Endodermal cell (in vitro differentiated cells): Measurements from ENCODE around the gene PPM1M. TPM values are rescaled to one million over a fixed set of nuclear protein-coding genes. Genes with fewer than 3 reads are reported as not detected.

ENCODE experiments used
- DNase-seq: peaks from one replicate; pipeline ENCODE4 v3.0.0-alpha.2; 2017
- H3K27ac ChIP-seq: 2 replicates; pipeline ENCODE4 v1.5.1; 2013; ENCODE audit warnings: mild to moderate bottlenecking, low read depth, low read length, moderate library complexity
- H3K27me3 ChIP-seq: 2 replicates; pipeline ENCODE4 v1.6.1; 2013; ENCODE audit warnings: mild to moderate bottlenecking, low read length, moderate library complexity; ENCODE audit not compliant: insufficient read depth, control insufficient read depth, poor library complexity, severe bottlenecking
- H3K36me3 ChIP-seq: 2 replicates; pipeline ENCODE4 v1.7.0; 2013; ENCODE audit warnings: mild to moderate bottlenecking, low read length, moderate library complexity; ENCODE audit not compliant: control insufficient read depth, insufficient read depth
- H3K4me1 ChIP-seq: one replicate; pipeline ENCODE4 v1.7.0; 2013; ENCODE audit warnings: low read length; ENCODE audit not compliant: control insufficient read depth, insufficient read depth
- H3K4me3 ChIP-seq: 2 replicates; pipeline ENCODE4 v1.5.1; 2013; ENCODE audit warnings: mild to moderate bottlenecking, low read length, moderate library complexity
- H3K9ac ChIP-seq: 2 replicates; pipeline ENCODE4 v1.6.1; 2013; ENCODE audit warnings: mild to moderate bottlenecking, low read length, moderate library complexity; ENCODE audit not compliant: poor library complexity, severe bottlenecking; ENCODE audit errors: extremely low read depth
- H3K9me3 ChIP-seq: 2 replicates; pipeline ENCODE4 v1.6.1; 2013; ENCODE audit warnings: mild to moderate bottlenecking, low read length, moderate library complexity; ENCODE audit not compliant: control insufficient read depth
- H3K27ac Mint-ChIP-seq: 2 replicates; pipeline ENCODE4 v1.8.0; 2020; ENCODE audit warnings: mixed read lengths
- H3K27me3 Mint-ChIP-seq: 2 replicates; pipeline ENCODE4 v1.8.0; 2021; ENCODE audit warnings: mild to moderate bottlenecking, mixed read lengths; ENCODE audit not compliant: insufficient read depth
- H3K36me3 Mint-ChIP-seq: 2 replicates; pipeline ENCODE4 v1.8.0; 2020; ENCODE audit warnings: low read depth, mixed read lengths
- H3K4me1 Mint-ChIP-seq: 2 replicates; pipeline ENCODE4 v1.8.0; 2020; ENCODE audit warnings: mixed read lengths
- H3K4me3 Mint-ChIP-seq: 2 replicates; pipeline ENCODE4 v1.8.0; 2020; ENCODE audit warnings: mild to moderate bottlenecking, moderate library complexity, mixed read lengths
- H3K9me3 Mint-ChIP-seq: 2 replicates; pipeline ENCODE4 v1.8.0; 2020; ENCODE audit warnings: mild to moderate bottlenecking, mixed read lengths
- WGBS, 2 experiments: methylation state at CpG; one replicate each; pipeline versions ENCODE4 v1.1.5 to v1.1.7; 2013; ENCODE audit warnings: missing lambda C conversion rate in 2 of 2, mixed read lengths in 1 of 2; ENCODE audit not compliant: insufficient coverage in 1 of 2, insufficient read length in 1 of 2; 5-methylcytosine and 5-hydroxymethylcytosine counted together
- total RNA-seq, 2 donors: library from RNA; stranded (reverse); fragmentation: NEBNext Ultra II Directional in 1 of 2; extraction: Animal tissue kit (Norgen Biotek cat#: 25700) in 1 of 2; gene quantifications; 2 replicates in 1 of 2; 3 replicates in 1 of 2; pipeline ENCODE4 v1.2.1, GENCODE V29; 2021
- TF ChIP-seq, protein P1 (sequence below): fragments of 200-600 bp; sonication (generic); conservative IDR thresholded peaks from 2 replicates; pipeline ENCODE4 v1.5.0; 2021; ENCODE audit warnings: antibody characterized with exemption, mild to moderate bottlenecking

Gene PPM1M
- total RNA-seq, 2 donors from 2014 or later, result 6.7 to 6.8 TPM

GRCh38 chr3:52216585-52217408 is 28.8 kb upstream of the PPM1M start:
- peaks cover 10% of the 10 kb centered on the region for H3K4me1 Mint-ChIP-seq
- no peaks in the 10 kb centered on the region for H3K9me3 Mint-ChIP-seq
- H3K27me3 Mint-ChIP-seq, result no peaks in the 10 kb centered on the region
- Histone ChIP-seq H3K27me3 (no peaks in the 10 kb centered on the region), H3K27ac (no peak overlapping the region), H3K9ac (no peak overlapping the region), H3K4me3 (no peak overlapping the region), H3K9me3 (no peaks in the 10 kb centered on the region), H3K36me3 (peaks cover 34% of the 10 kb centered on the region), H3K4me1 (peaks cover 8% of the 10 kb centered on the region)
- peaks cover 36% of the 10 kb centered on the region for H3K36me3 Mint-ChIP-seq
- no peak overlapping the region for H3K27ac Mint-ChIP-seq
- TF ChIP-seq, protein P1, sequence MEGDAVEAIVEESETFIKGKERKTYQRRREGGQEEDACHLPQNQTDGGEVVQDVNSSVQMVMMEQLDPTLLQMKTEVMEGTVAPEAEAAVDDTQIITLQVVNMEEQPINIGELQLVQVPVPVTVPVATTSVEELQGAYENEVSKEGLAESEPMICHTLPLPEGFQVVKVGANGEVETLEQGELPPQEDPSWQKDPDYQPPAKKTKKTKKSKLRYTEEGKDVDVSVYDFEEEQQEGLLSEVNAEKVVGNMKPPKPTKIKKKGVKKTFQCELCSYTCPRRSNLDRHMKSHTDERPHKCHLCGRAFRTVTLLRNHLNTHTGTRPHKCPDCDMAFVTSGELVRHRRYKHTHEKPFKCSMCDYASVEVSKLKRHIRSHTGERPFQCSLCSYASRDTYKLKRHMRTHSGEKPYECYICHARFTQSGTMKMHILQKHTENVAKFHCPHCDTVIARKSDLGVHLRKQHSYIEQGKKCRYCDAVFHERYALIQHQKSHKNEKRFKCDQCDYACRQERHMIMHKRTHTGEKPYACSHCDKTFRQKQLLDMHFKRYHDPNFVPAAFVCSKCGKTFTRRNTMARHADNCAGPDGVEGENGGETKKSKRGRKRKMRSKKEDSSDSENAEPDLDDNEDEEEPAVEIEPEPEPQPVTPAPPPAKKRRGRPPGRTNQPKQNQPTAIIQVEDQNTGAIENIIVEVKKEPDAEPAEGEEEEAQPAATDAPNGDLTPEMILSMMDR, result no peak
- no peak for DNase-seq
- H3K4me3 Mint-ChIP-seq, result no peak overlapping the region
- 84 to 90% methylated on average over 11 to 13 of the region's 13 CpGs for WGBS, 2 experiments

DNA sequence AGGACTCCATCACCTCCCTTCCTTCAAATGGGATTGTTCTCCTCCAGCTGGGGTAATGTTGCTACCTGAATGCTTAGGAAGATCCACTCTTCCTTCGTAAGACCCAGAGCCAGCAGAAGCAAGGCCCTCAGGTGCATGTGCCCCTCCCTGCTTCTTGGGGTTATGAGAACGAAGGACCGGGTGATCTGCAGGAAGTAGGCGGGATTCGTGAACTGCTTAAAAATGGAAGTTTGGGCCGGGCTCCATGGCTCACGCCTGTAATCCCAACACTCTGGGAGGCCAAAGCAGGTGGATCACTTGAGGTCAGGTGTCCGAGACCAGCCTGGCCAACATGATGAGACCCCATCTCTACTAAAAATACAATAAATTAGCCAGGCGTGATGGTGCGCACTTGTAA is 28.2 kb upstream of the PPM1M start:
- Mint-ChIP-seq H3K4me3 (no peak overlapping the region), H3K9me3 (no peaks in the 10 kb centered on the region), H3K4me1 (peaks cover 10% of the 10 kb centered on the region), H3K36me3 (peaks cover 30% of the 10 kb centered on the region), H3K27ac (no peak overlapping the region), H3K27me3 (no peaks in the 10 kb centered on the region)
- DNase-seq, result peak; percentile 50
- peaks cover 28% of the 10 kb centered on the region for H3K36me3 ChIP-seq
- 90 to 92% methylated on average over 6 to 10 of the region's 10 CpGs for WGBS, 2 experiments
- H3K9me3 ChIP-seq, result no peaks in the 10 kb centered on the region
- no peak overlapping the region for H3K4me3 ChIP-seq
- TF ChIP-seq, protein P1, result no peak
- no peaks in the 10 kb centered on the region for H3K27me3 ChIP-seq
- no peak overlapping the region for H3K27ac ChIP-seq
- H3K9ac ChIP-seq, result no peak overlapping the region
- peaks cover 8% of the 10 kb centered on the region for H3K4me1 ChIP-seq

- H3K27ac Mint-ChIP-seq, result no peak overlapping the region
- Histone ChIP-seq H3K27ac (no peak overlapping the region), H3K36me3 (peaks cover 24% of the 10 kb centered on the region), H3K9me3 (no peaks in the 10 kb centered on the region), H3K4me3 (no peak overlapping the region), H3K4me1 (peaks cover 8% of the 10 kb centered on the region), H3K9ac (no peak overlapping the region), H3K27me3 (no peaks in the 10 kb centered on the region)
- H3K27me3 Mint-ChIP-seq, result no peaks in the 10 kb centered on the region
- TF ChIP-seq, protein P1, result no peak
- peaks cover 25% of the 10 kb centered on the region for H3K36me3 Mint-ChIP-seq
- H3K4me1 Mint-ChIP-seq, result peaks cover 10% of the 10 kb centered on the region
- H3K4me3 Mint-ChIP-seq, result no peak overlapping the region
- WGBS, 2 experiments, result 90 to 92% methylated on average over 3 of the region's 3 CpGs
- DNase-seq, result no peak
- H3K9me3 Mint-ChIP-seq, result no peaks in the 10 kb centered on the region
These were observed 27.5 kb upstream of the PPM1M start for GRCh38 chr3:52218026-52218425.
